Stomach (tissue), 9 donors: Measurements from ENCODE around the gene NRG3. TPM values are rescaled to one million over a fixed set of nuclear protein-coding genes. Genes with fewer than 3 reads are reported as not detected.

Experiments used
- DNase-seq, 2 donors: peaks; one replicate each; pipeline versions ENCODE4 v3.0.0 to v3.0.0-alpha.2; 2013 to 2019
- H3K27ac ChIP-seq, 5 donors: fragments of 200-600 bp in 4 of 5; sonication (generic) in 4 of 5; one replicate each; pipeline ENCODE4 v1.5.1; 2013 to 2019; ENCODE audit warnings: mild to moderate bottlenecking in 1 of 5, moderate library complexity in 1 of 5
- H3K27me3 ChIP-seq, 3 donors: fragments of 200-600 bp; sonication (generic); one replicate each; pipeline ENCODE4 v1.5.1; 2017 to 2019; ENCODE audit warnings: mixed run types in 1 of 3
- H3K36me3 ChIP-seq, 4 donors: fragments of 200-600 bp; sonication (generic); 1 replicate in 3 of 4; 2 replicates in 1 of 4; pipeline ENCODE4 v1.5.1; 2016 to 2019
- H3K4me1 ChIP-seq, 4 donors: fragments of 200-600 bp; sonication (generic); one replicate each; pipeline ENCODE4 v1.5.1; 2016 to 2019
- H3K4me3 ChIP-seq, 4 donors: fragments of 200-600 bp; sonication (generic) in 3 of 4; one replicate each; pipeline ENCODE4 v1.5.1; 2016 to 2019; ENCODE audit warnings: mild to moderate bottlenecking in 1 of 4
- H3K9me3 ChIP-seq, 4 donors: fragments of 200-600 bp; sonication (generic); one replicate each; pipeline ENCODE4 v1.5.1; 2016 to 2019
- EP300 ChIP-seq: sonication (generic); formaldehyde crosslinking; IDR thresholded peaks from one replicate; pipeline ENCODE4 v1.6.1; 2017; ENCODE audit warnings: antibody characterized with exemption
- POLR2A ChIP-seq, 4 donors: fragments of 450-650 bp; IDR thresholded peaks; one replicate each; pipeline ENCODE4 v1.6.1; 2016; ENCODE audit warnings: antibody characterized with exemption in 4 of 4, control low read depth in 2 of 4, mild to moderate bottlenecking in 1 of 4, moderate library complexity in 1 of 4
- POLR2AphosphoS5 ChIP-seq, 3 donors: sonication (generic); formaldehyde crosslinking; IDR thresholded peaks; one replicate each; pipeline ENCODE4 v1.6.1; 2016; ENCODE audit warnings: antibody characterized with exemption in 3 of 3
- WGBS, 5 donors: extraction: QIAGEN DNeasy Blood & Tissue Kit in 3 of 5; methylation state at CpG; one replicate each; pipeline versions ENCODE4 v1.1.5 to v1.1.7; 2013 to 2018; 5-methylcytosine and 5-hydroxymethylcytosine counted together
- intact Hi-C: fragments of 100-400 bp; cut with DNase I; formaldehyde crosslinking; loops from one replicate; pipeline ENCODE4 v1.15.1; 2023; ENCODE audit warnings: low total_unique reads
- polyA plus RNA-seq, 3 donors: library from polyadenylated mRNA; stranded (reverse); fragments of 200-250 nt; gene quantifications; one replicate each; pipeline ENCODE4 v1.2.3, GENCODE V29; 2013
- total RNA-seq, 5 donors: library from RNA; depleted of rRNA; stranded (reverse); fragments of >200 nt; gene quantifications; one replicate each; pipeline versions ENCODE4 v1.1.0 to v1.2.3, GENCODE V29; 2014 to 2016
- TF ChIP-seq, protein P1 (sequence below), 7 experiments: fragments of 450-650 bp in 4 of 7; fragments of 200-600 bp in 3 of 7; sonication (generic) in 3 of 7; IDR thresholded peaks; one replicate each; pipeline ENCODE4 v1.5.1; 2016 to 2019; ENCODE audit warnings: antibody characterized with exemption in 7 of 7, control low read depth in 2 of 7, mild to moderate bottlenecking in 1 of 7
- donor health status: healthy with polysubstance abuse.
- donor health status: Bipolar disorder and iron deficiency.
- donor health status: healthy.

The NRG3 gene
- total and polyA plus RNA-seq, 8 donors, result 0.08 to 2.5 (median 0.52) TPM; not detected in 4

DNA sequence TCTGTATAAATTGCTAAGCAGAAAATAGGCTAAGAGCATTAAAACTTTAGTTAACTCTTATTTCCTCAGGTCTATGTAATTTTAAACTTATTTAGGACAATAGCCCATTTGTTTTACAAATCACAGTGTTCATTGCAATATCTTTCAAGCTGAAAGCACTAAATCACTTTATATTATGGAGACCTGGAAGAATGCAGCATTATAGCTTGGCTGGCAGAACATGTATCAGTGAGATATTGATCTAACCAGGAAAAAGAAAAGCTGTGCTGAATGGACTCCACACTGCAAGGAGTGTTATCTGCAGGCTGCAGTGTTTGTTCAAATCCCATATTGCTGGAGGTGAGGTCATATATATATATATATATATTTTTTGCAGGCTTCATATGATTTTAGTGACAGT, 517.5 kb downstream of the NRG3 start:
- no peaks in the 10 kb centered on the region for H3K9me3 ChIP-seq
- TF ChIP-seq POLR2AphosphoS5 (IDR thresholded peaks at IDR 0.05), result no peak
- TF ChIP-seq, protein P1, sequence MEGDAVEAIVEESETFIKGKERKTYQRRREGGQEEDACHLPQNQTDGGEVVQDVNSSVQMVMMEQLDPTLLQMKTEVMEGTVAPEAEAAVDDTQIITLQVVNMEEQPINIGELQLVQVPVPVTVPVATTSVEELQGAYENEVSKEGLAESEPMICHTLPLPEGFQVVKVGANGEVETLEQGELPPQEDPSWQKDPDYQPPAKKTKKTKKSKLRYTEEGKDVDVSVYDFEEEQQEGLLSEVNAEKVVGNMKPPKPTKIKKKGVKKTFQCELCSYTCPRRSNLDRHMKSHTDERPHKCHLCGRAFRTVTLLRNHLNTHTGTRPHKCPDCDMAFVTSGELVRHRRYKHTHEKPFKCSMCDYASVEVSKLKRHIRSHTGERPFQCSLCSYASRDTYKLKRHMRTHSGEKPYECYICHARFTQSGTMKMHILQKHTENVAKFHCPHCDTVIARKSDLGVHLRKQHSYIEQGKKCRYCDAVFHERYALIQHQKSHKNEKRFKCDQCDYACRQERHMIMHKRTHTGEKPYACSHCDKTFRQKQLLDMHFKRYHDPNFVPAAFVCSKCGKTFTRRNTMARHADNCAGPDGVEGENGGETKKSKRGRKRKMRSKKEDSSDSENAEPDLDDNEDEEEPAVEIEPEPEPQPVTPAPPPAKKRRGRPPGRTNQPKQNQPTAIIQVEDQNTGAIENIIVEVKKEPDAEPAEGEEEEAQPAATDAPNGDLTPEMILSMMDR (IDR thresholded peaks at IDR 0.05), result no peak
- TF ChIP-seq EP300, result no peak
- no peak for TF ChIP-seq POLR2A (IDR thresholded peaks at IDR 0.05)
- no peak overlapping the region for H3K27ac ChIP-seq
- no peaks in the 10 kb centered on the region for H3K27me3 ChIP-seq
- no peak overlapping the region for H3K4me3 ChIP-seq
- DNase-seq, result peak in 1 of 2 donors; percentile 40
- intact Hi-C loops, result no loop called here
- H3K36me3 ChIP-seq, result no peaks in the 10 kb centered on the region
- peaks cover 0 to 13% (median 0%) of the 10 kb centered on the region in 4 donors for H3K4me1 ChIP-seq

GRCh38 chr10:82394122-82394521, 519.1 kb downstream of the NRG3 start:
- WGBS, 5 donors, result 16 to 68% (median 54%) methylated on average over 5 of the region's 5 CpGs
- peaks cover 0 to 13% (median 0%) of the 10 kb centered on the region in 4 donors for H3K4me1 ChIP-seq
- DNase-seq, result peak; percentile 33 to 61
- H3K36me3 ChIP-seq, result no peaks in the 10 kb centered on the region
- TF ChIP-seq POLR2AphosphoS5 (IDR thresholded peaks at IDR 0.05) (no peak), EP300 (no peak), POLR2A (IDR thresholded peaks at IDR 0.05) (no peak)
- TF ChIP-seq, protein P1 (IDR thresholded peaks at IDR 0.05), result no peak
- no peak overlapping the region for H3K27ac ChIP-seq
- intact Hi-C loops, result no loop called here
- H3K9me3 ChIP-seq, result no peaks in the 10 kb centered on the region
- no peak overlapping the region for H3K4me3 ChIP-seq
- H3K27me3 ChIP-seq, result no peaks in the 10 kb centered on the region

DNA sequence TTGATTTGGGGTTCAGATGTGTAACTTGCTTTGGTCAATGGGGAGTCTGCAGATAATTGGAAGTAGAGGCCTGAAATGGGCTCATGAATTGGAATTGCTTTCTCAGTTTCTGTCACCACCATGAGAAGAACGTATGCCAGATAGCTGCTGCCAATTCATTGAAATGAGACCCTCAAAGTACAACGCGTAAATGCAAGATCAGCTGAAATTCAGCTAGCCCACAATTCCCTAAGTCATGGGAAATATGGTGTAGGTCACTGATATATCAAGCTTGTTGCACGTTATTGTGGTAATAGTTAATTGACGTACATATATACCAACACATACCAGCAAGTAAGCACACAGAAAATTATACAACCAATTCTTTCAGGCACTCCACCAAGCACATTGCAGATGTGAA, 520.0 kb downstream of the NRG3 start:
- peaks cover 0 to 13% (median 0%) of the 10 kb centered on the region in 4 donors for H3K4me1 ChIP-seq
- WGBS, 5 donors, result 90 to 98% (median 95%) methylated on average over 5 of the region's 5 CpGs
- DNase-seq, result no peak
- no peak overlapping the region for H3K27ac ChIP-seq
- no peaks in the 10 kb centered on the region for H3K9me3 ChIP-seq
- no peaks in the 10 kb centered on the region for H3K36me3 ChIP-seq
- TF ChIP-seq EP300 (no peak), POLR2AphosphoS5 (IDR thresholded peaks at IDR 0.05) (no peak), POLR2A (IDR thresholded peaks at IDR 0.05) (no peak)
- TF ChIP-seq, protein P1 (IDR thresholded peaks at IDR 0.05), result no peak
- H3K27me3 ChIP-seq, result no peaks in the 10 kb centered on the region
- intact Hi-C loops, result no loop called here
- no peak overlapping the region for H3K4me3 ChIP-seq

GRCh38 chr10:82396886-82397285, 521.9 kb downstream of the NRG3 start:
- TF ChIP-seq POLR2AphosphoS5 (IDR thresholded peaks at IDR 0.05) (no peak), POLR2A (IDR thresholded peaks at IDR 0.05) (no peak), EP300 (no peak)
- TF ChIP-seq, protein P1 (IDR thresholded peaks at IDR 0.05), result no peak
- H3K27me3 ChIP-seq, result no peaks in the 10 kb centered on the region
- no peaks in the 10 kb centered on the region for H3K9me3 ChIP-seq
- intact Hi-C loops, result no loop called here
- H3K4me3 ChIP-seq, result no peak overlapping the region
- no peaks in the 10 kb centered on the region for H3K36me3 ChIP-seq
- no peak for DNase-seq
- H3K4me1 ChIP-seq, result peaks cover 0 to 13% (median 0%) of the 10 kb centered on the region in 4 donors
- H3K27ac ChIP-seq, result no peak overlapping the region
